HG03558 (cell line): ENCODE measurements around the gene LIN28B.
"Not testable (repeated sequence)": the region's sequence is repeated elsewhere in the genome, so short reads cannot be mapped to it uniquely, and the experiment has no call there.

ENCODE experiments used
- ATAC-seq: cut with Tn5 transposase; IDR thresholded peaks from one replicate; pipeline ENCODE4 v1.9.1; 2021; ENCODE audit warnings: moderate number of reproducible peaks; ENCODE audit not compliant: unreplicated experiment; ENCODE audit errors: extremely low read depth

The LIN28B gene

DNA sequence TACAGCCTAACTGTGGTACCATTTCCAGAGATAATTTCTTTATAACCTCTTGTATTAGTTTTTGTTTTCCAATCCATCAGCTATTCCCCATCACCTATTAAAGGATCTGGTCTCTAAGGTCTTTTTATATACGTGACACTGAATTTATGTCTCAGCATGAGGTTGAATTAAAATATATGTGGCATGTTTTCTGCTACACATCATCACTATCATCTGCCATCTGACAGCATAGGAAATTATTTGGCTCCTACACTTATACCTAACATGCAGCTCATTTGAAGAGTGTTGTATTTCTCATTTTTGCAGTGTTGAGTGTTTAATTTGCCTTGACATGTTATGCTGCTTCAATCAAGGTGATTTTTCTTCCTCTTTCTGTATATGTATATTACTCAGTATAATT is 100.3 kb downstream of the LIN28B start:
- ATAC-seq: no peak

DNA sequence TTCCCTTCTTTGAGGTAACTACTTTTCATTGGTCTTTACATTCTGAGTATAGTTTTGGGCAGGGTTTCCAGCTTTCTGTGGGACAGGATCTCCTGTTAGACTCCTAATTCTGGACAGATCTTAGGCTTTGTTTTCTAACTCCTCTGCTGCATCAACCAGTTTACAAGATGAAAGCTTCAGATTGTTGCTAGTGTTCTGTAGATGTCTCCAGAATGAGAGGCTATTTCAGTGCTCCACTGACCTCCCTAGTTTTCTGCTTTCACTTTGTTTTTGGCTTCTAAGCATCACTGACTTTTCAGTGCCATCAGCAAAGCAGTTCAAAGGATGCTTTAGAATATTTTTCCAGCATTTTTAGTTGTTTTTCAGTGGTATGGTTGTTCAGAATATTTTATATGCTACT is 101.4 kb downstream of the LIN28B start:
- no peak for ATAC-seq

DNA sequence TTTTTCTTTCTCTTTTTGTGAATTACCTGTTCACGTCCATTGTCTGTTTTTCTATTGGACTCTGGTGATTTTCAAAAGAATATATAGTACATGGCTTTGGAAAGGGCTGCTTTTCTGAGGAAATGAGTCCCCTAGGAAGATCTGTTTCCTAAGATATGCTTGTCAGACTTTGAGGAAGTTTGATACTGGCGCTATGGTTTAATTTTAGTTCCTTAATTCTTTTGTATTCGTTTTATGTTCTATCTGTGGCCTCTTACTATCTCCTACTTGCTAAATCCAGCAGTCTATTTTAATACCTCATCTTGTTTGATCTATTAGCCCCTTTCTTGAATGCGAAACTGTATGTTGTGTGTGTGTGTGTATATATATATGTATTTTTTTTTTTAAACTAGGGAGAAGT is 101.9 kb downstream of the LIN28B start:
- ATAC-seq: no peak

- no peak for ATAC-seq
Observed at GRCh38 chr6:105066233-105066632, 109.3 kb downstream of the LIN28B start.

GRCh38 chr6:105066836-105067235 is 109.9 kb downstream of the LIN28B start:
- ATAC-seq: no peak

DNA sequence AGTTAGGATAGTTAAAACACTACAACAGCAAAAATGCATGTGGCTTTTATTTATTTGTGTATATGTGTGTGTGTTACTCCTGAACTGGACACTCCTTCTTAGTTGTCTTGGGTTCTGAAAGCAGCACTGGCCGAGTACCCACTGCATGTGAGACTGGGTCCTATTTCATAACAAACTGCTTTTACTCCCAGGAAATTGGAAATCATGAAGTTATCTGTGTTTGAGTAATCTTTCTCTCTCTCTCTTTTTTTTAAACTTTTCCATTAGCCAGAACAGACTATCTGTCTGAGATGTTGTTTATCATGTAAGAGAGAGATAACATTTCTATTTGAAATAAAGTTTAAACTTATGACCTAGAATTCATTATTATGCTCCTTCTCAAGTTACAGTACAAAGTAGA is 110.4 kb downstream of the LIN28B start:
- no peak for ATAC-seq

- ATAC-seq: no peak
Observed at GRCh38 chr6:105068407-105068806, 111.5 kb downstream of the LIN28B start.

GRCh38 chr6:105069821-105070445 is 113.0 kb downstream of the LIN28B start:
- ATAC-seq: no peak

DNA sequence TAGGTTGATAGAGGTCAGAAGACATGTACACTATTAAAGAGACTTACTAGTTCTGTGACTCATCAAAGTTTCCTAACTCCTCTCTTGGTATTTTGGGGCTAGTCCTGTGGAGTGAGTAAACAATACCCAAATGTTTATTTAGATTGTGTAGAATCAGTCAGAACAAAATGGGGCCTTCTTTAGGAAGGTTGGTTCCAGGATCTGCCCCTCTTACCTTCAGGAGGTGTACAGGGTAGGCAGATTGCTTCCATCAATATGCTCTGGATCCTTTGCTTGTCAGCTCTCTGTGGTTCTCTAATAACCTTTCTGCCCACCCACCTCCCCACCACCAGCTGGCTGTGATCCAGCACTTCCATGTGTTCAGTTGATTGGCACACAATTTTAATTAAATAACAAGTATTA is 115.9 kb downstream of the LIN28B start:
- ATAC-seq: no peak

DNA sequence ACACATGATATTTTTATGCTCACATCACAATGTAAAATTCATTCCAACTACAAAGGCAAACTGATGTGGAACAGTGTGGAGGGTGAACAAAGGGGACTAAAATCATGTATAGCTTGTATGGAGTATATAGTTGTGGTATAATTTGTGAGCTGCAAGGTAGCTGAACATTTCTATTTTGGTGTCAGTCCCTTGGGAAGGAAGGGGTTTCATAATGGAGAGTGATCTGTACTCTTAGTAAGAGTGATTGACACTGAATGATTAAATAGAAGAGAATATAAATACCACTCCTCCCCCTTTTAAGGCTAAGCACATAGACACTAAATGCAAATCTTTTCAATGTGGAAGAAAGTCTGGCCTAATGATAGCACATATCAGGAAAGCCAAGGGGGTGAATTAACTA is 118.3 kb downstream of the LIN28B start:
- ATAC-seq: no peak

DNA sequence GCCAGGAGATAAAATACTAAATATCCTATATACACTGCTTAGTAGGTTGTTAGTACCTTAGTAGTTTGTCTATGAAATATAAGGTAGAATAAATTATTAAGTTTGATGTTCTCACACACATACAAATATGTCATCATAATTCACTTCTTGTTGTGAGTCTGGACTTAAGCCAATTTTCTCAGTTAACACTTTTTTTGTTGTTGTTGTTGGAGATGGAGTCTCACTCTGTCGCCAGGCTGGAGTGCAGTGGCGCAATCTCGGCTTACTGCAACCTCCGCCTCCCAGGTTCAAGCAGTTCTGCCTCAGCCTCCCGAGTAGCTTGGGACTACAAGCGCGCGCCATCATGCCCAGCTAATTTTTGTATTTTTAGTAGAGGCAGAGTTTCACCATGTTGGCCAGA is 119.5 kb downstream of the LIN28B start:
- not testable (repeated sequence) for ATAC-seq

DNA sequence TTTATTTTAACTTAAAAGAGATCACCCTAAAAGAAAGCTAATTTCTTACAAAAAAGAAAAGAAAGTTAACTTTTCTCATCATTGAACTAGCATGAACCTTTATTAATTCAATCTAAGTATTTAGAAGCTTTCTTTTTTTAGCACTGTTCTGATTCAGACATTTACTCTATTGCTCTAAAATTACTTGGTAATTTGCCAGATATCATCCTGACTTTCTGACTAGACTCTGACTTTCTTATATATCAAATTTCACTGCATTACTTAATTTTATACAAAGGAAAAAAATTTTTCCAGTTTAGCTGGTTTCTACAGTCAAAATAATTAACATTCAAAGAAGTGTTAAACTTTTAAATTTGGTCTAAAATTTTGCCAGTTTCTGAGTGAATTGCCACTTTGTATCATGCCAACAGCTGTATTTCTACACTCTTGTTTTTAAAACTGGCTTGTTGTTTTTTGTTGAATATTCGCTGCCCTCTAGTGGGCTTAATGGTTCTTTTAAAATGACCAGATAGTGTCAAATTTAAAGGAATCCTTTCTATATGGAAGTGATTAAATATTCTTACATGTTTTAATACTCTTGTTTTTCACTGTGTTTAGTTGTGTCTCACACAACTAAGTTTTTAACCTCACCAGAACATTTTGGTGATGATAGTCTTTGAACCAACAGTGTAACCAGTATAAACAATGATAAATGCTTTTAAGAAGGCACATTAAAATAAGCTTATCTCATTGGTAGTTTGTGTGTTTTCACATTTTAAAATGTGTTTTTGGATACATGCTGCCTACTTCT is 120.9 kb downstream of the LIN28B start:
- ATAC-seq: no peak

GRCh38 chr6:105078386-105078708 is 121.4 kb downstream of the LIN28B start:
- ATAC-seq: no peak

DNA sequence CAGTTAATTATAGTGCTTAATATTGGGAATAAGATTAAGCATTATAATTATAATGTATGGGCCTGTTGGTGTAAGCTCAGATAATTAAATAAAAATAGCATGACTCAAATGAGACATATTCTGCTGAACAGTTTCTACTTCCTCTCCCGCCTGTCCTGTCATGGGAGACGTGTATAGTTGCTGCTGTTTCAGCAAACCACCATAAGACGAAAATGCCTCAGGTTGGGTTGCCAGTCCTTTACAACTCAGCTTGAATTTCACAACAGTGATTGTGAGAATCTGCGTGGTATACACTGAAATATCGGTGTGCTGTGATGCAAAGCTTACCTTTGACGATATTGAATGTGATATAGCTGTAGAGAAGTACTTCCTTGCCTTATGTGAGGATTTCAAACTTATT is 123.4 kb downstream of the LIN28B start:
- no peak for ATAC-seq

DNA sequence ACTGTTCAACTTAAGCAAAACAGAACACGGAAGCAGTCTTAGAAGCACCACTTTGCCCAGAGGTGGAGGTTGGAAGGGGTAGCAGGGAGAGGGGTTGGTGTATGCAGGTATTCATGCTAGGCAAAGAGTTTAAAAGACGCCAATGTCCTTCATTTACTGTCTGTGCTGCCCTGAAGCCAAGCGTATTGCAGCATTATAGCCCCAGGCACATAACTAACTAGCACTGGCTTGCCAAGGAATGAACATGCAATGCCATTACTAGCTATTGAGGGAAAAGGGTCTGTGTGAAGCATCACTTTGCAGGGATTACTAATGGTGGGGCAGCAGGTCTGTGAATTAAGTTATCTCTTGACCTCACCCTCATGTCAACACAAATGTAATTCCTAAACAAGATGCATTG is 124.8 kb downstream of the LIN28B start:
- ATAC-seq: not testable (repeated sequence)

GRCh38 chr6:105087571-105088211 is 130.8 kb downstream of the LIN28B start:
- no peak for ATAC-seq

DNA sequence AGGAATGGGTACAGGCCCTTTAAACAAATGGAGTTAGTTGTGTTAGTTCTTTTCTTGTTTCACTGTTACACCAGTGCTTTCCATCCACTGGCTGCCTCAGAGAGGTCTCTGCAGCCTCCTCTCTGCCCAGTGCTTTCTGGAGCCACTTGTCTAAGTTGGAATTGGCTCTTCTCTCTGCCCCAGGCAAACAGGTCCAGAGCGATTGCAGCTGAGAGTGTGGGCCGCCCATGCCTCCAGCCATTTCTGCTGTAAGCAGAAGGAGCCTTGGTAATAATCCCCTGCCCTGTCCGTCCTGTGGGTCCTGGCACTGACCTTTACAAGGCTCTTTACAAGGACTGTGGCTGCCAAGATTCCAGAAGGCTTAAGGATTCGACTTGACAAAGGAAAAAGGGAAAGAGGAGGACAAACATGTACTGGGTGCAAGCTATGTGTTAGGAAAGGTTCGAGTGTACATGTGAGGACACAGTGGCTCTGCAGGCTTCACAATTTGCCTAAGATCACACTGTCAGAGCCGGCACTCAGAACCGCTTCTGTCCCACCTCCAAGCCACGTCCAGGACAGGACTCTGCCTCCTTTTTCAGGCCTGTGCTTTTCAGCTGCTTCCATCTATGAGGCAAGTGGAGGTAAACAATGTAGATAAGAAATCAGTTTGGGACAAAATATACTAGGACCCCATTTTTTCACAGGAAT is 134.4 kb downstream of the LIN28B start:
- no peak for ATAC-seq

GRCh38 chr6:105094133-105094640 is 137.3 kb downstream of the LIN28B start:
- no peak for ATAC-seq

DNA sequence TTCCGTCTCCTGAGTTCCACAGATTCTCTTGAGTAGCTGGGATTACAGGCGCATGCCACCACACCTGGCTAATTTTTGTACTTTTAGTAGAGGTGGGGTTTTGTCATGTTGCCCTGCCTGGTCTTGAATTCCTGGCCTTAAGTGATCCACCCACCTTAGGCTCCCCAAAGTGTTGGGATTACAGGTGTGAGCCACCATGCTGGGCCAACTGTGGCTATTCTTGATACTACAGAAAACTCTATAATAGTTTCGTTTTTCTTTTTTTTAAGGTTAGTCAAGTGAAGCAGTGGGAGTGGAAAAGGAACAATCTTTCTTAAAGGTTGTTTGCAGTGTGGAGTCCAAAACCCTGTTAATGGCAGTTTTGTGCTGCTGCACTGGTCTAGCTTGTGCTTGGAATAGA is 138.2 kb downstream of the LIN28B start:
- no peak for ATAC-seq

- no peak for ATAC-seq
Observed at GRCh38 chr6:105097288-105097687, 140.4 kb downstream of the LIN28B start.

GRCh38 chr6:105099371-105099770 is 142.5 kb downstream of the LIN28B start:
- ATAC-seq: no peak
